Left renal pelvis (tissue), 4 donors: ENCODE data around the gene DLEU7. TPM values are rescaled to one million over a fixed set of nuclear protein-coding genes. Genes with fewer than 3 reads are reported as not detected.

Source experiments
- DNase-seq, 4 donors: peaks; one replicate each; pipeline ENCODE4 v3.0.0-alpha.2; 2013; ENCODE audit warnings: low read depth in 4 of 4, low spot score in 3 of 4
- polyA plus RNA-seq, 4 donors: library from polyadenylated mRNA; unstranded; fragments of 120-200 nt; gene quantifications; one replicate each; pipeline ENCODE4 v1.2.1, GENCODE V29; 2013; ENCODE audit not compliant: insufficient read length in 4 of 4

DLEU7 gene
- polyA plus RNA-seq, result 1 to 10 TPM; 1.3 to 1.7 (median 1.6) TPM

GRCh38 chr13:50843257-50844083 lies at the start of gene DLEU7:
TSS of gene DLEU7 (minus strand) at chr13:50843692. CDS start at chr13:50843646, 46 bp downstream.
- no peak for DNase-seq

GRCh38 chr13:50892210-50892944 lies 48.9 kb upstream of the DLEU7 start:
- DNase-seq, result no peak

GRCh38 chr13:50891206-50891605 lies 47.7 kb upstream of the DLEU7 start:
- no peak for DNase-seq

- DNase-seq, result no peak
Measured at GRCh38 chr13:50889317-50889716, 45.8 kb upstream of the DLEU7 start.

GRCh38 chr13:50888362-50888761 lies 44.9 kb upstream of the DLEU7 start:
- no peak for DNase-seq

- DNase-seq, result no peak
Measured at GRCh38 chr13:50887151-50887550, 43.7 kb upstream of the DLEU7 start.

GRCh38 chr13:50884265-50884664 lies 40.8 kb upstream of the DLEU7 start:
- DNase-seq, result no peak

GRCh38 chr13:50883728-50884127 lies 40.2 kb upstream of the DLEU7 start:
- DNase-seq, result no peak

- DNase-seq, result no peak
Measured at GRCh38 chr13:50882816-50883435, 39.4 kb upstream of the DLEU7 start.

- DNase-seq, result no peak
Measured at GRCh38 chr13:50873991-50874390, 30.5 kb upstream of the DLEU7 start.

GRCh38 chr13:50873467-50873866 lies 30.0 kb upstream of the DLEU7 start:
- DNase-seq, result no peak

GRCh38 chr13:50871405-50871804 lies 27.9 kb upstream of the DLEU7 start:
- no peak for DNase-seq

GRCh38 chr13:50867637-50867945 lies 24.1 kb upstream of the DLEU7 start:
- no peak for DNase-seq

- no peak for DNase-seq
Measured at GRCh38 chr13:50866817-50867636, 23.5 kb upstream of the DLEU7 start.

GRCh38 chr13:50864492-50864891 lies 21.0 kb upstream of the DLEU7 start:
- no peak for DNase-seq

- no peak for DNase-seq
Measured at GRCh38 chr13:50855681-50856080, 12.2 kb upstream of the DLEU7 start.

- no peak for DNase-seq
Measured at GRCh38 chr13:50850445-50850844, 7.0 kb upstream of the DLEU7 start.

GRCh38 chr13:50847501-50847900 lies 4.0 kb upstream of the DLEU7 start:
- no peak for DNase-seq

- no peak for DNase-seq
Measured at GRCh38 chr13:50846861-50847475, 3.5 kb upstream of the DLEU7 start.

GRCh38 chr13:50845211-50845610 lies 1.7 kb upstream of the DLEU7 start:
- no peak for DNase-seq
